ENCODE data around the gene TXN2.
"Not testable (repeated sequence)": the region's sequence is repeated elsewhere in the genome, so short reads cannot be mapped to it uniquely, and the experiment has no call there.

TXN2 gene

DNA sequence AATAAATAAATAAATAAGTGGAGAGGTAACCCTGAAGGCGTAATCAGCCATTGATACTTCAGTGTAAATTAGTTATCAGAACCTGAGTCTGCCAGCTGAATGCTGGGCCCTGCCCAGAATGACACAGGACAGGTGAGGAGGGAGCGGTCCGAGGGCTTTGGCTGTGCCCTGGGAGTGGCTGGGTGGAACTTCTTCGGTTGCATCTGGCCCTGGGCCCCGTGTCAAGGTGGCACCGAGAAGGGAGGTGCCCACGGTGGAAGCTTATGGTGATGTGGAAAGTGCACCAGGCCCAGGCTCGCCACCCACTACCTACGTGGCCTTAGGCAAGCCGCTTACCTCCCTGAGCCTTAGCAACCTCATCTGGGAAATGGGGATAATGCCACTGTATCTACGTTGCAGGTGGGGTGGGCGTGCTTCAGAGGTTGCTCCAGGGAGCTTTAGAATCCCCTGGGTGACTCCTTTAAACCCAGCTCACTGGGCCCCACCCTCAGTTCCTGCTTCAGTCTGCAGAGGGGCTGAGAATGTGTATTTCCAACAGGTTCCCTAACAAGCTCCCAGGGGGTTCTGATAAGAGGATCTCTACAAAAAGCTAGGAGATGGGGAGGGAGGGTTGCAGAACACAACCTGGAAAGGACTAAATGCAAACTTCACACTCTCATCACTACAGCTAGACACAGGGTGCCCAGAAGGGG, 38.8 kb downstream of the TXN2 start:
- Histone ChIP-seq H3K4me1 (ENCODE audit: insufficient read depth, low read length) (peaks cover 3% of the 10 kb centered on the region), H3K9me3 (ENCODE audit: low read length) (no peaks in the 10 kb centered on the region), H2AFZ (ENCODE audit: low read depth, low read length) (no peak overlapping the region), H3K36me3 (ENCODE audit: insufficient read depth, low read length) (no peaks in the 10 kb centered on the region), H3K27me3 (ENCODE audit: insufficient read depth, low read length) (no peaks in the 10 kb centered on the region), H3K4me3 (ENCODE audit: low read length) (no peak overlapping the region)

DNA sequence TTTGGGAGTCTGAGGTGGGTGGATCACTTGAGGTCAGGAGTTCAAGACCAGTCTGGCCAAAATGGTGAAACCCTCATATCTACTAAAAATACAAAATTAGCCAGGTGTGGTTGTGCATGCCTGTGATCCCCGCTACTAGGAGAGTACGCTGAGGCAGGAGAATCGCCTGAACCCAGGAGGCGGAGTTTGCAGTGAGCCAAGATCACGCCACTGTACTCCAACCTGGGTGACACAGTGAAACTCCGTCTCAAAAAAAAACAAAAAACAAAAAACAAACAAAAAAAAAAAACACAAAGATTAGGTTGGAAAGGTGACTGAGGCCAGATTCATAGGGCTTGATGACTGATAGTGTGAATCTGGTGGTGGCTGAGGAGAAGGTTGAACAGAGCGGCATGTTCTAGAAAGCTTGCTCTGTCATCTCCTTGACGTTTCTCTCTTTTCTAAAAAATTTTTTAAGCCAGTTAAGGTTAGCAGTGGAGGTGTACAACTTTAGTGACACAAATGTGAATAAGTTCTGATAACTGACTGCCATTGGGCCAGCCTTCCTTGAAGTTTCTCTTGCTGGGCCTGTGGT, 40.9 kb downstream of the TXN2 start:
- H3K27me3 ChIP-seq (ENCODE audit: insufficient read depth, low read length), result no peaks in the 10 kb centered on the region

DNA sequence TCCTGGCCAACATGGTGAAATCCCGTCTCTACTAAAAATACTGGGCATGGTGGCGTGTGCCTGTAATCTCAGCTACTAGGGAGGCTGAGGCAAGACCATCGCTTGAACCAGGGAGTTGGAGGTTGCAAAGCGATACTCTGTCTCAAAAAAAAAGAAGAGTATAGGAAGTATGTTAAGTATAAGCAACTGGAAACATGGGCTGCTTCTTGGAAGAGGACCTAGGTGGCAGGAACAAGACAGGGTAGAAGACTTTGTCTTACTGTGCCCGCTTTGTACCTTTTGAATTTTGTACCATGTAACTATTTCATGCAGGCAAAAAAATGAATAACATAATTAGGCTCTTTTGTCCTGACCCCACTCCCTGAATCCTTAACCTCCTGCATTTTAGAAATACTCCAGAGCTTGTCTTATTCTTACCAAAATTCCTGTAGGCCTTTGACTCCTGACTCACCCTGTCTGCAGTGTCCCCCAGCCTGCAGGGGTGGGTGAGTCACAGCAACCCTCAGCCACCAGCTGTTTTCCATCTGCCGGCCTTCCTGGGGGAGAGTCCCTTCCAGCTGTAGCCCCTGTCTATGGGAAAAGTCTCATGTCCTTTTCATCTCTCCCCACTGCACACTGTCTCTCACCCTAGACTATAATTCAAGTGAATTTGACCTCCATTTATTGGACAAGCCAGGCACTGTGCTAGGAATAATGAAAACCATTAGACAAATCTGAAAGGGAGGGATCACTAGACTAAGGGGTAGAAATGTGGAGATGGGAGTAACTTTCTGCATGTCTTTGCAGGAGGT, 41.8 kb downstream of the TXN2 start:
- H2AFZ ChIP-seq (ENCODE audit: low read depth, low read length), result no peak overlapping the region
- H3K4me3 ChIP-seq (ENCODE audit: low read length), result no peak overlapping the region
- no peaks in the 10 kb centered on the region for H3K27me3 ChIP-seq (ENCODE audit: insufficient read depth, low read length)
- H3K36me3 ChIP-seq (ENCODE audit: insufficient read depth, low read length), result no peaks in the 10 kb centered on the region
- no peaks in the 10 kb centered on the region for H3K9me3 ChIP-seq (ENCODE audit: low read length)
- peaks cover 9% of the 10 kb centered on the region for H3K4me1 ChIP-seq (ENCODE audit: insufficient read depth, low read length)

More for the DNA sequence above, 40.9 kb downstream of the TXN2 start:
- Histone ChIP-seq H3K4me3 (ENCODE audit: low read length) (no peak overlapping the region), H2AFZ (ENCODE audit: low read depth, low read length) (no peak overlapping the region), H3K9me3 (ENCODE audit: low read length) (no peaks in the 10 kb centered on the region), H3K4me1 (ENCODE audit: insufficient read depth, low read length) (peaks cover 7% of the 10 kb centered on the region), H3K36me3 (ENCODE audit: insufficient read depth, low read length) (no peaks in the 10 kb centered on the region)

DNA sequence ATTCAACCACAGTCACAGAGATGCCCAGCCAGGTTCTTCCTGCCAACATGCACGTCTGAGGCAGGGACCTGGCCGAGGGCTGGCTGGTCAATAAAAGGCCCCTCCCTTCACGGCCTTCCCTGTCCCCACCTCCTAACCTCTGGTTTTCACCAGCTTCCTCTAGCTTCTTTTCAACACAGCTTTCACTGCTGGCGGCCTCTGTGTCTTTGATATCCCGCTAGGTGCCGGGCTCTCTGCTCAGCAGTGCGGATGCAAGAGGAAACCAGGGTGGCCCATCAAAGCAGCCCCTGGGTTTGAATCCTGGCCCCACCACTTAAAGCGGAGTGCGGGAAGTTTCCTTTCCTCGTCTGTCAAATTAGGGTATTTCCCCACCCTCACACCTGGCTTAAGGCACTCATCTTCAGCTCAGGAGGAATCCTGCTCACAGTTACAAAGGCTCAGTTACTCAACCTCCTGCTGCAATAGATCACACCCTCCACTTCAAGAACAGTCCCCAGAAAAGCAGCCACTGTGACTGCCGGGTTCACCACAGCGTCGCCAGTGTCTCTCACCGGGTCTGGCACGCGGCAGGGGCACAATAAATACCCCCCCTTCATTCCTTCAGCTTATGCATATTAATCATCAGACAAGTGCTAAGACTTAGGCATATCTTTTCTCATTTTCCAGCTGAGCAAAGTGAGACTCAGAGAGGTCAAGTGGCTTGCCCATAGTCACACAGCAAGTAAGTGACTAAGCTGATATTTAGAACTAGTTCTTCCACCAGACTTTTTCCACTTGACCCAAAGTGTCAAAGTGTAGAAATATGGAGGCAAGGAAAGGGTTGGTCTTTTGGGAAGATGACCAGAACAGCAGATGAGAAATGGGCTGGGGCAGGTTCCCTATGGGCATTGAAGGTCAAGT, 45.7 kb downstream of the TXN2 start:
- no peak overlapping the region for H3K4me3 ChIP-seq (ENCODE audit: low read length)
- H3K27me3 ChIP-seq (ENCODE audit: insufficient read depth, low read length), result no peaks in the 10 kb centered on the region
- H2AFZ ChIP-seq (ENCODE audit: low read depth, low read length), result no peak overlapping the region
- no peaks in the 10 kb centered on the region for H3K9me3 ChIP-seq (ENCODE audit: low read length)
- H3K4me1 ChIP-seq (ENCODE audit: insufficient read depth, low read length), result peaks cover 9% of the 10 kb centered on the region
- no peaks in the 10 kb centered on the region for H3K36me3 ChIP-seq (ENCODE audit: insufficient read depth, low read length)

DNA sequence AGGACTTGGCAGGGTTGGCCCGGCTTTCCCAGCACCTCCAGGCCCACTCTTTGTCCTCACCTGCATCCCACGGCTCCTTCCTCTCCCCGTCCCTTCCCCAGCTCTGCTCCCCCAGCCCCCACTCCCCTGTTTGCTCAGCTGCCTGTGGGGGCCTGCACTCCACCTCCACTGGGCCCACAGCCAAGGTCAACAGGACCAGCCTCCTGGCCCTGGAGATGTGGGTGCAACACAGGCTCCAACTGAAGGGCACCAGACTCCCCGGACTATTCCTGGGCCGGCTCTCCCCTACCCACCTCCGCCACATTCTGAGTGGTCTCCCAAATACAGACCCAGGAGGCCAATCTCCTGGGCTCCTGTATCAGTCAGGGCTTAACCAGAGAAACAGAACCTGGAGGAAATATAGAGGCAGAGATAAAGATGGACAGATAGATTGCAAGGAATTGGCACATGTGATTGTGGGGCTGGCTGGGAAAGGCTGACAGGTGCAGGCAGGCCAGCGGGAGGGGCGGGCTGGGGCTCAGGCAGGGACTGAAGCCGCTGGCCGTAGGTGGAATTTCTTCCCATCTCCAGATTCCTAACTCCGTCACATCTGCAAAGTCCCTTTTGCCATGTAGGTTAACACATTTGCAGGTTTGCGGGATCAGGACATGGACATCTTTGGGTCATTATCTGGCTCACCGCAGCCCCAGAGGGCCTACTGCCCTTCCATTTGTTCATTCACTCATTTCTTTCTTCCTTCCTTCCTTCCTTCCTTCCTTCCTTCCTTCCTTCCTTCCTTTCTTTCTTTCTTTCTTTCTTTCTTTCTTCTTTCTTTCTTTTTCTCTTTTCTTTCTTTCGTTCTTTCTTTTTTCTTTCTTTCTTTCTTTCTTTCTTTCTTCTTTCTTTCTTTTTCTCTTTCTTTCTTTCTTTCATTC, 47.9 kb downstream of the TXN2 start:
- Histone ChIP-seq H3K4me3 (ENCODE audit: low read length) (no peak overlapping the region), H3K4me1 (ENCODE audit: insufficient read depth, low read length) (peaks cover 6% of the 10 kb centered on the region), H3K36me3 (ENCODE audit: insufficient read depth, low read length) (no peaks in the 10 kb centered on the region), H2AFZ (ENCODE audit: low read depth, low read length) (no peak overlapping the region), H3K9me3 (ENCODE audit: low read length) (no peaks in the 10 kb centered on the region), H3K27me3 (ENCODE audit: insufficient read depth, low read length) (no peaks in the 10 kb centered on the region)

DNA sequence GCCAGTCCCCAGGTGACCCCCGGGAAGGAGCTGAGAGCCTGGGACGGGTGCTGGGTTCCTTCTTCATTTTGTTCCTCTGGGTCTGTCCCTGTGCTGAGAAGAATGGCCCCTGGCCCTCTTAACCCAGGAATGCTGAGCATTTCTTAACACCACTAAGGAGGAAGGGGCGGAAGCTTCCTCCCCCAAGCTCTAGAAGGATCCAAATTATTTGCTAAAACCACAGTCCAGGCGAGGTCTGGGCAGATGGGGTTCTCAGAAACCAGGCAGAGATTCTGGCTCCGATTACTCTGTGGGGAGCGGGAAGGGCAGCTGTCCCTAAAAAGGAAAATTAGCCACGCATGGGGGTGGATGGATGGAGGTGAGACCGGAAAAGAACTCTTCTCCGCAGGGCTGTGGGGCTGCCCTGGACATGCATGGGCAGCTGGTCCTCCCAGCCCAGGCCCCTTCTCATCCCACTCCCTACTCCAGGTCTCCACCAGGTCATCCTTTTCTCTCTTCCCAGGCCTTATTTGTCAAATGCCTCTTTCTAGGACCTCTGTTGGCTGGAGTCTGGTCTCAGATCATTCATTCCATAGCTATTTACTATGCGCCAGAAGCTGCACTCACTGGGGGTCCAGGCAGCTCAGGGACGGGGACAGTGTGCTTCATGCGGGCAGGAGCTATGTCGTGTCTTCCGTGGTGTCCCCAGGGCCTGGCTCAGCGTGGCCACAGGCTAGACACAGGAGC, 48.7 kb downstream of the TXN2 start:
- Histone ChIP-seq H3K4me1 (ENCODE audit: insufficient read depth, low read length) (peaks cover 6% of the 10 kb centered on the region), H3K36me3 (ENCODE audit: insufficient read depth, low read length) (no peaks in the 10 kb centered on the region), H3K27me3 (ENCODE audit: insufficient read depth, low read length) (no peaks in the 10 kb centered on the region), H2AFZ (ENCODE audit: low read depth, low read length) (no peak overlapping the region), H3K4me3 (ENCODE audit: low read length) (no peak overlapping the region), H3K9me3 (ENCODE audit: low read length) (no peaks in the 10 kb centered on the region)

DNA sequence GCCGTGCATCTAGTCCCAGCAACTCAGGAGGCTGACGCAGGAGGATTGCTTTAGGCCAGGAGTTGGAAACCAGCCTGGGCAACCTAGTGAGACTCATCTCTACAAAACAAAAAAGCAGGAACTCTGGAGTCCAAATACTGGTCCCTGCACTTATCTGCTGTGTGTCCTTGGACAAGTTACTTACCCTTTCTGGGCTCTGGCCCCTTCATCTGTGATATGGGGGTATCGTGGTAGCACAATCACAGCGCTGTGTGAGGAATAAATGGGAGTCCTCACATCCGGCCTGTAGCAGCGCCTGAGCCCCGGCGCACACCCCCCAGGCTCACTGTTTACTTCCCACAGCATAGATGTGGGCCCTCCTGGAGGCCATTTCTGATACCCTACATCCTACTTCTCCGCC, 49.5 kb downstream of the TXN2 start:
- Histone ChIP-seq H3K9me3 (ENCODE audit: low read length) (no peaks in the 10 kb centered on the region), H2AFZ (ENCODE audit: low read depth, low read length) (no peak overlapping the region), H3K27me3 (ENCODE audit: insufficient read depth, low read length) (no peaks in the 10 kb centered on the region), H3K36me3 (ENCODE audit: insufficient read depth, low read length) (no peaks in the 10 kb centered on the region), H3K4me1 (ENCODE audit: insufficient read depth, low read length) (peaks cover 6% of the 10 kb centered on the region), H3K4me3 (ENCODE audit: low read length) (no peak overlapping the region)

DNA sequence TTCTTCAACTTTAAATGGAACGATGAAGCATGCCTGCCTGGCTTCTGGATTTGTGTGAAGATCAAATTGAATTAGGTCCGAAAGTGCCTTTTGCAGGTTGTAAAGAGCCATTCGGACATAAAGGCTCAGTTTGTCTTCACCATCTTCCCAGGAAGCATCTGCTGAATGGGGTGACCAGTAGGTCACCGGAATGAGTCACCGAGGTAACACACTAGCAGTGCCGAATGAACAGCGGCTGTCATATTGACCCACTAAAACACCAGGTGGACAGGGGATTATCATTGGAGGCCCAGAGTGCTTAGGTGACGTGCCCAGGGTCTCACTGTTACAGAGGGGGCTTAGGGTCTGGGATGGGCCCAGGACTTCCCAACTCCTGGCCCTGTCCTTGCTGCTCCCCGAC, 50.6 kb downstream of the TXN2 start:
- peaks cover 13% of the 10 kb centered on the region for H3K4me1 ChIP-seq (ENCODE audit: insufficient read depth, low read length)

DNA sequence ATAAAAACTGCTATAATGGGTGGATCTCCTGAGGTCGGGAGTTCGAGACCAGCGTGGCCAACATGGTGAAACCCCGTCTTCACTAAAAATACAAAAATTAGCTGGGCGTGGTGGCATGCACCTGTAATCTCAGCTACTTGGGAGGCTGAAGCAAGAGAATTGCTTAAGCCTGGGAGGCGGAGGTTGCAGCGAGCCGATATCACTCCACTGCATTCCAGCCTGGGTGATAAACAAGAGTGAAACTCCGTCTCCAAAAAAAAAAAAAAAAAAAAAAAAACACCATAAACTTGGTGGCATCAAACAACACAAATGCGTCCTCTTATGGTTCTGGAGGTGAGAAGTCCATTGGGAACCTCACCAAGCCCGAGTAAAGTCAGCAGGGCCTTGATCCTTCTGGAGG, 53.5 kb downstream of the TXN2 start:
- H3K4me1 ChIP-seq (ENCODE audit: insufficient read depth, low read length); H3K9me3 ChIP-seq (ENCODE audit: low read length); H2AFZ ChIP-seq (ENCODE audit: low read depth, low read length); H3K4me3 ChIP-seq (ENCODE audit: low read length); H3K36me3 ChIP-seq (ENCODE audit: insufficient read depth, low read length); H3K27me3 ChIP-seq (ENCODE audit: insufficient read depth, low read length): not testable (repeated sequence)

More for the DNA sequence above, 50.6 kb downstream of the TXN2 start:
- H3K4me3 ChIP-seq (ENCODE audit: low read length), result no peak overlapping the region
- H2AFZ ChIP-seq (ENCODE audit: low read depth, low read length), result no peak overlapping the region
- no peaks in the 10 kb centered on the region for H3K36me3 ChIP-seq (ENCODE audit: insufficient read depth, low read length)
- no peaks in the 10 kb centered on the region for H3K9me3 ChIP-seq (ENCODE audit: low read length)
- no peaks in the 10 kb centered on the region for H3K27me3 ChIP-seq (ENCODE audit: insufficient read depth, low read length)

DNA sequence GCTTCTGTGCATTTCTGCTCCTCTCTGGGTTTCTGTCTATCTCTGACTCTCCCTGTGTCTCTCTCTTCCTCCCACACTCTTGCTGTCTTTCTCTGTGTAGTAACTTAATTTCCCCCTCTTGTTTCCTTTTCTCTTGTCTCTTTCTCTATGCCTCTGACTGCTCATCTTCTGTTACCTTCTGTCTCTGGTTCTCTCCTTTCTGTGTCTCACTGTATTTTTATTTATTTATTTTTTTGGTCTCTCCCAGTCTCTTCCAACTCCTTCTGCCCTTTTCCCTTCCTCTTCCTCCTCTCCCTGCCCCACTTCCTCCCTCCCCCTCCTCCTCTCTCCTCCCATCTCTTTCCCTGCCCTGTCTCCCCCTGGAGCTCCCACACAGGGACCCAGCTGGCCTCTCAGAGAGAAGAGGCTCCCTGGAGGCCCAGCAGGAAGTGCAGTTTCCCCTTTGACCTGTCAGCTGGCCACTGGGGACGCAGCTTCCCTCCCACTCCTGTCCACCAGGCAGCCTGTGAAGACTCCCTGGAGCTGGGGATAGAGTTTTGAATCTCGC, 55.4 kb downstream of the TXN2 start:
- Histone ChIP-seq H3K27me3 (ENCODE audit: insufficient read depth, low read length) (no peaks in the 10 kb centered on the region), H3K9me3 (ENCODE audit: low read length) (no peaks in the 10 kb centered on the region), H2AFZ (ENCODE audit: low read depth, low read length) (peak overlapping the region; percentile 95), H3K36me3 (ENCODE audit: insufficient read depth, low read length) (no peaks in the 10 kb centered on the region), H3K4me3 (ENCODE audit: low read length) (no peak overlapping the region), H3K4me1 (ENCODE audit: insufficient read depth, low read length) (peaks cover 9% of the 10 kb centered on the region)

DNA sequence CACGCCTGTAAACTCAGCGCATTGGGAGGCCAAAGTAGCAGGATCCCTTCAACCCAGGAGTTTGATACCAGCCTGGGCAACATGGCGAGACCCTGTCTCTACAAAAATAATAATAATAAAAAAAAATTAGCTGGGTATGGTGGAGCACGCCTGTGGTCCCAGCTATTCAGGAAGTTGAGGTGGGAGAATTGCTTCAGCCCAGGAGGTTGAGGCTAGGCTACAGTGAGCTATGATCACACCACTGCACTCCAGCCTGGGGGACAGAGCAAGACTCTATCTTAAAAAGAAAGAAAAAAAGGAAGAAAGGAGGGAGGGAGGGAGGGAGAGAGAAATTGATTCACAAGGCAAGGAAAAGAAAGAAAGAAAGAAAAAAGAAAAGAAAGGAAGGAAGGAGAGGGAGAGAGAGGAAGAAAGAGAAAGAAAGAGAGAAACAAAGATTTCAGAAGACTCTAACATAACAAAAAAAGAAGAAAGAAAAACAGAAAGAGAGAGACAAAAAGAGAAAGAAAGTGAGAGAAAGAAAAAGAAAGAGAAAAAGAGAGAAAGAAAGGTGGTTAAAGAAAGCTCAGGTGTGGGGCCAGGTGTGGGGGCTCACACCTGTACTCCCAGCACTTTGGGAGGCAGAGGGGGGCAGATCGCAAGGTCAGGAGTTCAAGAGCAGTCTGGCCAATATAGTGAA, 56.4 kb downstream of the TXN2 start:
- Histone ChIP-seq H2AFZ (ENCODE audit: low read depth, low read length) (no peak overlapping the region), H3K4me1 (ENCODE audit: insufficient read depth, low read length) (peaks cover 9% of the 10 kb centered on the region), H3K27me3 (ENCODE audit: insufficient read depth, low read length) (no peaks in the 10 kb centered on the region), H3K9me3 (ENCODE audit: low read length) (no peaks in the 10 kb centered on the region), H3K4me3 (ENCODE audit: low read length) (no peak overlapping the region), H3K36me3 (ENCODE audit: insufficient read depth, low read length) (no peaks in the 10 kb centered on the region)

All from neuron (in vitro differentiated cells).